ENCODE data around the gene PAPOLG.

Gene PAPOLG

GRCh38 chr2:60710707-60711106 is 45.4 kb upstream of the PAPOLG start:
- Histone ChIP-seq H2AFZ (ENCODE audit: low read depth, low read length, severe bottlenecking) (no peak overlapping the region), H3K9me2 (replicated peaks; ENCODE audit: insufficient read depth, low read length) (no peaks in the 10 kb centered on the region), H3K36me3 (ENCODE audit: low read length) (no peaks in the 10 kb centered on the region)

GRCh38 chr2:60715561-60715960 is 40.5 kb upstream of the PAPOLG start:
- TF ChIP-seq EZH2phosphoT487 (conservative IDR thresholded peaks at IDR 0.05; ENCODE audit: low read length) (no peak), CTCF (IDR thresholded peaks at IDR 0.05; ENCODE audit: insufficient read depth, low read length, poor library complexity, severe bottlenecking) (no peak)
- H3K9me3 ChIP-seq (ENCODE audit: insufficient read depth, low read length): no peaks in the 10 kb centered on the region

More at GRCh38 chr2:60710707-60711106, 45.4 kb upstream of the PAPOLG start:
- H3K9ac ChIP-seq (ENCODE audit: low read length): no peak overlapping the region
- no peaks in the 10 kb centered on the region for H3K27me3 ChIP-seq (ENCODE audit: low read length)
- no peak overlapping the region for H3K4me3 ChIP-seq (ENCODE audit: insufficient read depth, low read length, poor library complexity, severe bottlenecking)
- H3K9me3 ChIP-seq (ENCODE audit: insufficient read depth, low read length): no peaks in the 10 kb centered on the region
- no peaks in the 10 kb centered on the region for H3F3A ChIP-seq (ENCODE audit: insufficient read depth)
- H3K4me2 ChIP-seq (ENCODE audit: low read depth, low read length, poor library complexity, severe bottlenecking): no peak overlapping the region
- H4K20me1 ChIP-seq (ENCODE audit: low read depth, low read length): no peaks in the 10 kb centered on the region
- H3K27ac ChIP-seq (ENCODE audit: low read depth, low read length): no peak overlapping the region
- no peaks in the 10 kb centered on the region for H3K79me2 ChIP-seq (ENCODE audit: insufficient read depth, low read length)
- TF ChIP-seq CTCF (IDR thresholded peaks at IDR 0.05; ENCODE audit: insufficient read depth, low read length, poor library complexity, severe bottlenecking): no peak
- TF ChIP-seq EZH2phosphoT487 (conservative IDR thresholded peaks at IDR 0.05; ENCODE audit: low read length): no peak

GRCh38 chr2:60717691-60718090 is 38.4 kb upstream of the PAPOLG start:
- Histone ChIP-seq H4K20me1 (ENCODE audit: low read depth, low read length) (no peaks in the 10 kb centered on the region), H3K9ac (ENCODE audit: low read length) (no peak overlapping the region), H3K4me3 (ENCODE audit: insufficient read depth, low read length, poor library complexity, severe bottlenecking) (no peak overlapping the region), H3K9me2 (replicated peaks; ENCODE audit: insufficient read depth, low read length) (no peaks in the 10 kb centered on the region), H3K27ac (ENCODE audit: low read depth, low read length) (no peak overlapping the region), H3F3A (ENCODE audit: insufficient read depth) (no peaks in the 10 kb centered on the region), H3K27me3 (ENCODE audit: low read length) (no peaks in the 10 kb centered on the region), H2AFZ (ENCODE audit: low read depth, low read length, severe bottlenecking) (no peak overlapping the region), H3K36me3 (ENCODE audit: low read length) (no peaks in the 10 kb centered on the region), H3K9me3 (ENCODE audit: insufficient read depth, low read length) (no peaks in the 10 kb centered on the region), H3K4me2 (ENCODE audit: low read depth, low read length, poor library complexity, severe bottlenecking) (no peak overlapping the region), H3K79me2 (ENCODE audit: insufficient read depth, low read length) (no peaks in the 10 kb centered on the region)
- TF ChIP-seq EZH2phosphoT487 (conservative IDR thresholded peaks at IDR 0.05; ENCODE audit: low read length): no peak
- no peak for TF ChIP-seq CTCF (IDR thresholded peaks at IDR 0.05; ENCODE audit: insufficient read depth, low read length, poor library complexity, severe bottlenecking)

More at GRCh38 chr2:60715561-60715960, 40.5 kb upstream of the PAPOLG start:
- H3K4me2 ChIP-seq (ENCODE audit: low read depth, low read length, poor library complexity, severe bottlenecking): no peak overlapping the region
- H3K27me3 ChIP-seq (ENCODE audit: low read length): no peaks in the 10 kb centered on the region
- no peaks in the 10 kb centered on the region for H3F3A ChIP-seq (ENCODE audit: insufficient read depth)
- H3K9me2 ChIP-seq (replicated peaks; ENCODE audit: insufficient read depth, low read length): no peaks in the 10 kb centered on the region
- no peak overlapping the region for H3K27ac ChIP-seq (ENCODE audit: low read depth, low read length)
- no peaks in the 10 kb centered on the region for H4K20me1 ChIP-seq (ENCODE audit: low read depth, low read length)
- no peaks in the 10 kb centered on the region for H3K36me3 ChIP-seq (ENCODE audit: low read length)
- no peak overlapping the region for H3K9ac ChIP-seq (ENCODE audit: low read length)
- H3K79me2 ChIP-seq (ENCODE audit: insufficient read depth, low read length): no peaks in the 10 kb centered on the region
- no peak overlapping the region for H3K4me3 ChIP-seq (ENCODE audit: insufficient read depth, low read length, poor library complexity, severe bottlenecking)
- H2AFZ ChIP-seq (ENCODE audit: low read depth, low read length, severe bottlenecking): no peak overlapping the region

Measured in SU-DHL-6 (cell line).